H9 (cell line): ENCODE measurements around the gene ERVK3-1. TPM values are rescaled to one million over a fixed set of nuclear protein-coding genes. Genes with fewer than 3 reads are reported as not detected.

ENCODE experiments used
- DNase-seq: peaks from one replicate; pipeline ENCODE4 v3.0.0-alpha.2; 2017
- H2AFZ ChIP-seq: one replicate; pipeline ENCODE4 v1.6.1; 2013; ENCODE audit warnings: mild to moderate bottlenecking, low read length, control low read depth, moderate library complexity
- H2AK5ac ChIP-seq: 2 replicates; pipeline ENCODE4 v1.6.1; 2013; ENCODE audit warnings: low read length, control low read depth, mixed read lengths; ENCODE audit not compliant: insufficient read length
- H2BK120ac ChIP-seq: one replicate; pipeline ENCODE4 v1.6.1; 2013; ENCODE audit warnings: low read depth, mild to moderate bottlenecking, low read length, control low read depth, inconsistent platforms; ENCODE audit not compliant: poor library complexity, severe bottlenecking
- H2BK12ac ChIP-seq: 2 replicates; pipeline ENCODE4 v1.6.1; 2013; ENCODE audit warnings: low read length, control low read depth, mixed read lengths, low read depth; ENCODE audit not compliant: insufficient read length
- H2BK15ac ChIP-seq: 2 replicates; pipeline ENCODE4 v1.6.1; 2013; ENCODE audit warnings: low read depth, low read length, control low read depth
- H2BK20ac ChIP-seq: one replicate; pipeline ENCODE4 v1.6.1; 2013; ENCODE audit warnings: low read depth, mild to moderate bottlenecking, low read length, control low read depth, inconsistent platforms; ENCODE audit not compliant: poor library complexity, severe bottlenecking
- H2BK5ac ChIP-seq: 2 replicates; pipeline ENCODE4 v1.6.1; 2013; ENCODE audit warnings: low read length, control low read depth, mixed read lengths; ENCODE audit not compliant: insufficient read length
- H3K14ac ChIP-seq: 2 replicates; pipeline ENCODE4 v1.6.1; 2013; ENCODE audit warnings: low read length, control low read depth; ENCODE audit not compliant: insufficient read depth
- H3K18ac ChIP-seq: 2 replicates; pipeline ENCODE4 v1.6.1; 2013; ENCODE audit warnings: low read depth, mild to moderate bottlenecking, mixed read lengths, low read length, control low read depth; ENCODE audit not compliant: insufficient read length
- H3K23ac ChIP-seq: 2 replicates; pipeline ENCODE4 v1.6.1; 2013; ENCODE audit warnings: low read length, control low read depth, mixed read lengths, low read depth; ENCODE audit not compliant: insufficient read length
- H3K23me2 ChIP-seq: 2 replicates; pipeline ENCODE4 v1.6.1; 2013; ENCODE audit warnings: low read depth, mild to moderate bottlenecking, mixed read lengths, low read length, control low read depth; ENCODE audit not compliant: insufficient read length, poor library complexity, severe bottlenecking
- H3K27ac ChIP-seq: 2 replicates; pipeline ENCODE4 v1.5.1; 2013; ENCODE audit warnings: low read length, control low read depth, mixed read lengths, low read depth; ENCODE audit not compliant: insufficient read length
- H3K27me3 ChIP-seq: 2 replicates; pipeline ENCODE4 v1.6.1; 2013; ENCODE audit warnings: low read length, control low read depth, inconsistent platforms; ENCODE audit not compliant: insufficient read depth
- H3K4ac ChIP-seq: 2 replicates; pipeline ENCODE4 v1.6.1; 2013; ENCODE audit warnings: low read depth, mild to moderate bottlenecking, control low read depth, inconsistent platforms, low read length, moderate library complexity
- H3K4me1 ChIP-seq: 2 replicates; pipeline ENCODE4 v1.6.1; 2013; ENCODE audit warnings: low read length, control low read depth, inconsistent platforms; ENCODE audit not compliant: insufficient read depth
- H3K4me2 ChIP-seq: 2 replicates; pipeline ENCODE4 v1.6.1; 2013; ENCODE audit warnings: low read length, control low read depth, mixed read lengths; ENCODE audit not compliant: insufficient read length, insufficient read depth
- H3K56ac ChIP-seq: 2 replicates; pipeline ENCODE4 v1.6.1; 2013; ENCODE audit warnings: low read depth, mild to moderate bottlenecking, mixed read lengths, low read length, control low read depth; ENCODE audit not compliant: insufficient read length
- H3K79me1 ChIP-seq: 2 replicates; pipeline ENCODE4 v1.6.1; 2013; ENCODE audit warnings: low read depth, mild to moderate bottlenecking, moderate library complexity, low read length, control low read depth, inconsistent platforms; ENCODE audit not compliant: insufficient read depth, poor library complexity, severe bottlenecking
- H3K79me2 ChIP-seq: 2 replicates; pipeline ENCODE4 v1.6.1; 2013; ENCODE audit warnings: low read length, control low read depth, inconsistent platforms; ENCODE audit not compliant: insufficient read depth
- H3K9ac ChIP-seq: 2 replicates; pipeline ENCODE4 v1.6.1; 2013; ENCODE audit warnings: low read length, control low read depth, mixed read lengths; ENCODE audit not compliant: insufficient read length; ENCODE audit errors: extremely low read depth
- H3K9me3 ChIP-seq: one replicate; pipeline ENCODE4 v1.6.1; 2013; ENCODE audit warnings: low read depth, low read length, inconsistent platforms; ENCODE audit not compliant: control insufficient read depth
- H3T11ph ChIP-seq: one replicate; pipeline ENCODE4 v1.6.1; 2013; ENCODE audit warnings: mild to moderate bottlenecking, low read length, control low read depth, inconsistent platforms
- H4K20me1 ChIP-seq: one replicate; pipeline ENCODE4 v1.6.1; 2013; ENCODE audit not compliant: control insufficient read depth, insufficient read length, insufficient read depth
- H4K5ac ChIP-seq: 2 replicates; pipeline ENCODE4 v1.6.1; 2013; ENCODE audit warnings: low read depth, mild to moderate bottlenecking, mixed read lengths, low read length, control low read depth; ENCODE audit not compliant: insufficient read length
- H4K8ac ChIP-seq: replicated peaks from 2 replicates; pipeline ENCODE4 v1.6.1; 2013; ENCODE audit warnings: low read length, control low read depth, mixed read lengths, low read depth; ENCODE audit not compliant: insufficient read length
- H4K91ac ChIP-seq: 2 replicates; pipeline ENCODE4 v1.6.1; 2013; ENCODE audit warnings: low read depth, mild to moderate bottlenecking, moderate library complexity, mixed read lengths, low read length, control low read depth; ENCODE audit not compliant: insufficient read length
- H3K27ac Mint-ChIP-seq, 3 experiments: 2 replicates in 2 of 3; 3 replicates in 1 of 3; pipeline ENCODE4 v1.8.0; 2020 to 2021; ENCODE audit warnings: mixed read lengths in 3 of 3, mild to moderate bottlenecking in 1 of 3, moderate library complexity in 1 of 3
- H3K27me3 Mint-ChIP-seq: 2 replicates; pipeline ENCODE4 v1.8.0; 2021; ENCODE audit warnings: low read depth, mild to moderate bottlenecking, moderate library complexity, mixed read lengths
- H3K36me3 Mint-ChIP-seq, 3 experiments: 2 replicates in 2 of 3; 3 replicates in 1 of 3; pipeline ENCODE4 v1.8.0; 2020 to 2021; ENCODE audit warnings: low read depth in 3 of 3, mixed read lengths in 3 of 3; ENCODE audit not compliant: insufficient read depth in 1 of 3
- H3K4me1 Mint-ChIP-seq, 2 experiments: 2 replicates each; pipeline ENCODE4 v1.8.0; 2020; ENCODE audit warnings: mixed read lengths in 2 of 2
- H3K4me3 Mint-ChIP-seq, 2 experiments: 2 replicates in 1 of 2; 3 replicates in 1 of 2; pipeline ENCODE4 v1.8.0; 2020 to 2021; ENCODE audit warnings: mild to moderate bottlenecking in 2 of 2, mixed read lengths in 2 of 2, moderate library complexity in 1 of 2
- H3K9me3 Mint-ChIP-seq, 2 experiments: 2 replicates in 1 of 2; 3 replicates in 1 of 2; pipeline ENCODE4 v1.8.0; 2020; ENCODE audit warnings: mild to moderate bottlenecking in 2 of 2, mixed read lengths in 2 of 2, moderate library complexity in 1 of 2
- WGBS: extraction: QIAGEN DNeasy Blood & Tissue Kit; methylation state at CpG from one replicate; pipeline ENCODE4 v1.1.7; 2013; ENCODE audit warnings: missing lambda C conversion rate, low lambda C conversion rate, mixed read lengths; ENCODE audit not compliant: insufficient read length; ENCODE audit errors: extremely low coverage; 5-methylcytosine and 5-hydroxymethylcytosine counted together
- total RNA-seq: library from RNA; stranded (reverse); gene quantifications from 2 replicates; pipeline ENCODE4 v1.2.1, GENCODE V29; 2021
- TF ChIP-seq, protein P1 (sequence below): fragments of 200-600 bp; sonication (generic); conservative IDR thresholded peaks from 3 replicates; pipeline ENCODE4 v1.8.0; 2021; ENCODE audit warnings: antibody characterized with exemption, mild to moderate bottlenecking

ERVK3-1 gene
- total RNA-seq, 1 experiment from 2014 or later: 43.7 TPM

- Histone ChIP-seq H2AFZ (no peak overlapping the region), H3K79me1 (no peaks in the 10 kb centered on the region), H3K9ac (no peak overlapping the region), H2AK5ac (no peak overlapping the region), H4K5ac (no peak overlapping the region), H3K23me2 (peaks cover 2% of the 10 kb centered on the region), H3K9me3 (no peaks in the 10 kb centered on the region), H4K20me1 (no peaks in the 10 kb centered on the region), H3K4ac (no peak overlapping the region), H3K79me2 (no peaks in the 10 kb centered on the region), H2BK120ac (no peak overlapping the region), H3K14ac (no peak overlapping the region), H3K4me1 (no peaks in the 10 kb centered on the region), H3K18ac (no peak overlapping the region), H3K27me3 (no peaks in the 10 kb centered on the region), H2BK5ac (no peak overlapping the region), H4K8ac (no peak overlapping the region), H2BK15ac (no peak overlapping the region), H3K23ac (no peak overlapping the region), H4K91ac (no peak overlapping the region), H2BK20ac (no peak overlapping the region), H3K27ac (no peak overlapping the region), H3T11ph (no peak overlapping the region), H3K56ac (no peak overlapping the region), H2BK12ac (no peak overlapping the region), H3K4me2 (no peak overlapping the region)
- DNase-seq: no peak
- WGBS: no CpG with 5 or more reads among the region's 6 CpGs
- H3K27me3 Mint-ChIP-seq: no peaks in the 10 kb centered on the region
- no peaks in the 10 kb centered on the region for H3K9me3 Mint-ChIP-seq
- no peak overlapping the region for H3K27ac Mint-ChIP-seq
- peaks cover 0 to 2% of the 10 kb centered on the region in 2 experiments; a peak in 2 of 4 replicates for H3K4me1 Mint-ChIP-seq
- H3K4me3 Mint-ChIP-seq: no peak overlapping the region
- TF ChIP-seq, protein P1, sequence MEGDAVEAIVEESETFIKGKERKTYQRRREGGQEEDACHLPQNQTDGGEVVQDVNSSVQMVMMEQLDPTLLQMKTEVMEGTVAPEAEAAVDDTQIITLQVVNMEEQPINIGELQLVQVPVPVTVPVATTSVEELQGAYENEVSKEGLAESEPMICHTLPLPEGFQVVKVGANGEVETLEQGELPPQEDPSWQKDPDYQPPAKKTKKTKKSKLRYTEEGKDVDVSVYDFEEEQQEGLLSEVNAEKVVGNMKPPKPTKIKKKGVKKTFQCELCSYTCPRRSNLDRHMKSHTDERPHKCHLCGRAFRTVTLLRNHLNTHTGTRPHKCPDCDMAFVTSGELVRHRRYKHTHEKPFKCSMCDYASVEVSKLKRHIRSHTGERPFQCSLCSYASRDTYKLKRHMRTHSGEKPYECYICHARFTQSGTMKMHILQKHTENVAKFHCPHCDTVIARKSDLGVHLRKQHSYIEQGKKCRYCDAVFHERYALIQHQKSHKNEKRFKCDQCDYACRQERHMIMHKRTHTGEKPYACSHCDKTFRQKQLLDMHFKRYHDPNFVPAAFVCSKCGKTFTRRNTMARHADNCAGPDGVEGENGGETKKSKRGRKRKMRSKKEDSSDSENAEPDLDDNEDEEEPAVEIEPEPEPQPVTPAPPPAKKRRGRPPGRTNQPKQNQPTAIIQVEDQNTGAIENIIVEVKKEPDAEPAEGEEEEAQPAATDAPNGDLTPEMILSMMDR: no peak
- H3K36me3 Mint-ChIP-seq: peaks cover 0 to 4% (median 2%) of the 10 kb centered on the region in 3 experiments; a peak in 3 of 7 replicates
Observed at GRCh38 chr19:58354478-58355030, 49.4 kb downstream of the ERVK3-1 start.
